22Rv1 (cell line): ENCODE measurements around the gene LHFPL2.

ENCODE experiments used
- ZFX ChIP-seq: fragments of 450-650 bp; IDR thresholded peaks from 2 replicates; pipeline ENCODE4 v1.6.1; 2017; ENCODE audit warnings: antibody characterized with exemption, borderline replicate concordance
- TF ChIP-seq, protein P1 (sequence below): fragments of 450-650 bp; IDR thresholded peaks from 2 replicates; pipeline ENCODE4 v1.5.1; 2017; ENCODE audit warnings: mild to moderate bottlenecking

DNA sequence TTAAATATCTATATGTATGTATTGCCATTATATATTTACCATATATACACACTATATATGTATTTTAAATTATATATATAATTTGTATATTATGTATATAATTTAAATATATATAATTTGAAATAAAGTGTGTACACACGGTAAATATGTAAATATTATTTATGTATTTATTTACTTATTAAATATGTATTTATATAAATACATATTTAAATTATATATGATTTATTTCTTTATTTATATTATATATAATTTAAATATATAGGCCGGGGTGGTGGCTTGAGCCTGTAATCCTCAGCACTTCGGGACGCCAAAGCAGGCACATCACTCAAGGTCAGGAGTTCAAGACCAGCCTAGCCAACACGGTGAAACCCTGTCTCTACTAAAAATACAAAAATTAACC, 31.3 kb upstream of the LHFPL2 start:
- TF ChIP-seq, protein P1, sequence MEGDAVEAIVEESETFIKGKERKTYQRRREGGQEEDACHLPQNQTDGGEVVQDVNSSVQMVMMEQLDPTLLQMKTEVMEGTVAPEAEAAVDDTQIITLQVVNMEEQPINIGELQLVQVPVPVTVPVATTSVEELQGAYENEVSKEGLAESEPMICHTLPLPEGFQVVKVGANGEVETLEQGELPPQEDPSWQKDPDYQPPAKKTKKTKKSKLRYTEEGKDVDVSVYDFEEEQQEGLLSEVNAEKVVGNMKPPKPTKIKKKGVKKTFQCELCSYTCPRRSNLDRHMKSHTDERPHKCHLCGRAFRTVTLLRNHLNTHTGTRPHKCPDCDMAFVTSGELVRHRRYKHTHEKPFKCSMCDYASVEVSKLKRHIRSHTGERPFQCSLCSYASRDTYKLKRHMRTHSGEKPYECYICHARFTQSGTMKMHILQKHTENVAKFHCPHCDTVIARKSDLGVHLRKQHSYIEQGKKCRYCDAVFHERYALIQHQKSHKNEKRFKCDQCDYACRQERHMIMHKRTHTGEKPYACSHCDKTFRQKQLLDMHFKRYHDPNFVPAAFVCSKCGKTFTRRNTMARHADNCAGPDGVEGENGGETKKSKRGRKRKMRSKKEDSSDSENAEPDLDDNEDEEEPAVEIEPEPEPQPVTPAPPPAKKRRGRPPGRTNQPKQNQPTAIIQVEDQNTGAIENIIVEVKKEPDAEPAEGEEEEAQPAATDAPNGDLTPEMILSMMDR = no peak
- no peak for TF ChIP-seq ZFX
